Cardiac muscle cell (in vitro differentiated cells and primary cell): ENCODE results near the gene ABCC8. TPM values are rescaled to one million over a fixed set of nuclear protein-coding genes. Genes with fewer than 3 reads are reported as not detected.

Experiments used
- DNase-seq, 2 donors: peaks; one replicate each; pipeline versions ENCODE4 v3.0.0 to v3.0.0-alpha.2; 2010 to 2017; ENCODE audit warnings: low read depth in 1 of 2, low spot score in 1 of 2
- H3K27ac ChIP-seq: fragments of 200-600 bp; sonication (generic); 2 replicates; pipeline ENCODE4 v1.5.1; 2016
- H3K27me3 ChIP-seq: fragments of 200-600 bp; sonication (generic); 2 replicates; pipeline ENCODE4 v1.6.0; 2016; ENCODE audit warnings: control low read depth
- H3K36me3 ChIP-seq: fragments of 200-600 bp; sonication (generic); 2 replicates; pipeline ENCODE4 v1.5.1; 2016; ENCODE audit warnings: control low read depth
- H3K4me1 ChIP-seq: fragments of 200-600 bp; sonication (generic); 2 replicates; pipeline ENCODE4 v1.8.1; 2017; ENCODE audit warnings: low read depth, mild to moderate bottlenecking, mixed run types
- H3K4me3 ChIP-seq: fragments of 200-600 bp; sonication (generic); 2 replicates; pipeline ENCODE4 v1.5.1; 2016; ENCODE audit warnings: mild to moderate bottlenecking
- H3K9me3 ChIP-seq: fragments of 200-600 bp; sonication (generic); 2 replicates; pipeline ENCODE4 v1.5.1; 2017; ENCODE audit warnings: low read depth, mild to moderate bottlenecking, control low read depth
- CTCF ChIP-seq: IDR thresholded peaks from 2 replicates; pipeline ENCODE4 v1.5.1; 2012; ENCODE audit warnings: low read depth, mild to moderate bottlenecking, low read length
- polyA plus RNA-seq: library from polyadenylated mRNA; unstranded; fragments of >200 nt; fragmentation: Nextera tagmentation; extraction: Ambion mirVana; gene quantifications from 2 replicates; pipeline ENCODE4 v1.2.1, GENCODE V29; 2016
- total RNA-seq: library from RNA; depleted of rRNA; stranded (reverse); fragments of >200 nt; gene quantifications from 2 replicates; pipeline ENCODE4 v1.2.3, GENCODE V29; 2016

ABCC8 gene
- total and polyA plus RNA-seq, 2 experiments from 2014 or later, result 2.4 to 5.3 TPM

GRCh38 chr11:17472467-17472866, 4.2 kb downstream of the ABCC8 start:
- Histone ChIP-seq H3K27ac (no peak overlapping the region), H3K4me1 (no peaks in the 10 kb centered on the region), H3K9me3 (no peaks in the 10 kb centered on the region), H3K36me3 (no peaks in the 10 kb centered on the region), H3K27me3 (peaks cover 40% of the 10 kb centered on the region), H3K4me3 (no peak overlapping the region)
- DNase-seq, result no peak
- TF ChIP-seq CTCF, result no peak

- no peak overlapping the region for H3K4me3 ChIP-seq
- TF ChIP-seq CTCF, result no peak
- no peak for DNase-seq
- H3K27ac ChIP-seq, result no peak overlapping the region
- H3K27me3 ChIP-seq, result peaks cover 31% of the 10 kb centered on the region
- no peaks in the 10 kb centered on the region for H3K36me3 ChIP-seq
- no peaks in the 10 kb centered on the region for H3K4me1 ChIP-seq
- no peaks in the 10 kb centered on the region for H3K9me3 ChIP-seq
Measured at GRCh38 chr11:17471501-17471900, 5.1 kb downstream of the ABCC8 start.

- H3K4me1 ChIP-seq, result no peaks in the 10 kb centered on the region
- DNase-seq, result no peak
- no peaks in the 10 kb centered on the region for H3K36me3 ChIP-seq
- no peaks in the 10 kb centered on the region for H3K9me3 ChIP-seq
- no peak overlapping the region for H3K4me3 ChIP-seq
- TF ChIP-seq CTCF, result no peak
- H3K27me3 ChIP-seq, result peaks cover 16% of the 10 kb centered on the region
- no peak overlapping the region for H3K27ac ChIP-seq
Measured at GRCh38 chr11:17469998-17470397, 6.6 kb downstream of the ABCC8 start.

- H3K27ac ChIP-seq, result no peak overlapping the region
- no peak for DNase-seq
- no peaks in the 10 kb centered on the region for H3K27me3 ChIP-seq
- no peaks in the 10 kb centered on the region for H3K4me1 ChIP-seq
- no peaks in the 10 kb centered on the region for H3K9me3 ChIP-seq
- H3K36me3 ChIP-seq, result no peaks in the 10 kb centered on the region
- no peak overlapping the region for H3K4me3 ChIP-seq
- no peak for TF ChIP-seq CTCF
Measured at GRCh38 chr11:17468122-17468521, 8.5 kb downstream of the ABCC8 start.

GRCh38 chr11:17463546-17464174, 13.0 kb downstream of the ABCC8 start:
- DNase-seq, result no peak
- Histone ChIP-seq H3K4me1 (no peaks in the 10 kb centered on the region), H3K36me3 (no peaks in the 10 kb centered on the region), H3K27ac (no peak overlapping the region), H3K9me3 (no peaks in the 10 kb centered on the region), H3K4me3 (no peak overlapping the region), H3K27me3 (no peaks in the 10 kb centered on the region)
- TF ChIP-seq CTCF, result no peak
